Small intestine (tissue), 4 donors: ENCODE measurements around the gene LOC128125822. TPM values are rescaled to one million over a fixed set of nuclear protein-coding genes. Genes with fewer than 3 reads are reported as not detected.

ENCODE experiments used
- polyA plus RNA-seq, 4 donors: library from polyadenylated mRNA; stranded (reverse) in 3 of 4; unstranded in 1 of 4; fragments of 200-250 nt in 3 of 4; fragments of 120-200 nt in 1 of 4; gene quantifications; one replicate each; pipeline versions ENCODE4 v1.2.1 to v1.2.3, GENCODE V29; 2013
- donor health status: healthy with polysubstance abuse.
- donor health status: Bipolar disorder and iron deficiency.
- donor health status: healthy.

LOC128125822 gene

Other genes with a start within 250 kb of the LOC128125822 start
- 100 to 1,000 TPM in 1 of 4 donors, 10 to 100 TPM in 2, 1 to 10 TPM in 1; 3.5 to 123 (median 21.4) TPM for gene PTP4A1, start within 50 bp of the LOC128125822 start, polyA plus RNA-seq
- gene PHF3, start 63.3 kb downstream of the LOC128125822 start, polyA plus RNA-seq: 10 to 100 TPM in 3 of 4 donors, 1 to 10 TPM in 1; 8.1 to 67.9 (median 10.9) TPM